ENCODE results near the gene LDLRAD4.
"Not testable (repeated sequence)": the region's sequence is repeated elsewhere in the genome, so short reads cannot be mapped to it uniquely, and the experiment has no call there.

Gene LDLRAD4

DNA sequence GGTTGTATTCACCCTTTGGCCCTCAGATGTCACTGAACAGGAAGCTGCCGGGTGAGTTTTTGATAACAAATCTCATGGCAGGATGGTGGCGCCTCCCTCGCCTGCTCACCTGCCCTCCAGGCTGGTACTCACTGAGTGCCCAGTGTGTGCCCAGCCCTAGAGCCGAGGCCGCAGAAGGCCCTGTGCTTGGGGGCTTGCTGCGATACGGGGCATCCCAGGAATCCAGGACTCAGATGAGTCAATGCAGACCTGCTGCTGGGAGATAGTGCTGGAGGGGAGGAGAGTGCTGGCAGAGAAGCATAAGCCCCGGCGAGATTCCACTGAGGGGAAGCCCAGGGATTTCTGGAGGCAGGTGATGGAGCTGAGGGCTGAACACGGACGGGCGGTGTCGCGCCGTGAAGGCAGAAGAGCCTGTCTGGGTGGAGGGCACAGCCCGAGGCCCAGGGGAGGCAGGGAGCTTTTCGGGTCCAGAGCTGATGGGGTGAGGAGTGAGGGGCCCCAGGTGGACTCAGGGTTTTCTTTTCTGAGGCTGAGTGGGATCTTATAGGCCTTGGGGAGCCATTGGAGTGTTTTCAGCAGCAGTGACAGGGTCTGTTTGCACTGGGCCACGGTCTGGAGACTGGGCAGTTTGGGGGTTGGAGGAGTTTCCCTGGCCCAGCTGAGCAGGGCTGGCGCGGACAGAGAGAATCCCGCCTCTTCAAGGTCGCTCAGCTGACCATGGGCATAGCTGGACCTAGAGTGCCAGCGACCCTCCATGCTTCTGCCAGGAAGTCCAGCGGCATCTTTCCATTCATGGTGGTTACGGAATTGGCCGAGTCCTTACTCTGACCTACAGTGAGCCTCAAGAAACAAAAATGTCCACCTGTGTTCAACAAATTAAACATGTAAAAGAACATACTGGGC is 35.5 kb downstream of the LDLRAD4 start:
- DNase-seq: peak; percentile 19

DNA sequence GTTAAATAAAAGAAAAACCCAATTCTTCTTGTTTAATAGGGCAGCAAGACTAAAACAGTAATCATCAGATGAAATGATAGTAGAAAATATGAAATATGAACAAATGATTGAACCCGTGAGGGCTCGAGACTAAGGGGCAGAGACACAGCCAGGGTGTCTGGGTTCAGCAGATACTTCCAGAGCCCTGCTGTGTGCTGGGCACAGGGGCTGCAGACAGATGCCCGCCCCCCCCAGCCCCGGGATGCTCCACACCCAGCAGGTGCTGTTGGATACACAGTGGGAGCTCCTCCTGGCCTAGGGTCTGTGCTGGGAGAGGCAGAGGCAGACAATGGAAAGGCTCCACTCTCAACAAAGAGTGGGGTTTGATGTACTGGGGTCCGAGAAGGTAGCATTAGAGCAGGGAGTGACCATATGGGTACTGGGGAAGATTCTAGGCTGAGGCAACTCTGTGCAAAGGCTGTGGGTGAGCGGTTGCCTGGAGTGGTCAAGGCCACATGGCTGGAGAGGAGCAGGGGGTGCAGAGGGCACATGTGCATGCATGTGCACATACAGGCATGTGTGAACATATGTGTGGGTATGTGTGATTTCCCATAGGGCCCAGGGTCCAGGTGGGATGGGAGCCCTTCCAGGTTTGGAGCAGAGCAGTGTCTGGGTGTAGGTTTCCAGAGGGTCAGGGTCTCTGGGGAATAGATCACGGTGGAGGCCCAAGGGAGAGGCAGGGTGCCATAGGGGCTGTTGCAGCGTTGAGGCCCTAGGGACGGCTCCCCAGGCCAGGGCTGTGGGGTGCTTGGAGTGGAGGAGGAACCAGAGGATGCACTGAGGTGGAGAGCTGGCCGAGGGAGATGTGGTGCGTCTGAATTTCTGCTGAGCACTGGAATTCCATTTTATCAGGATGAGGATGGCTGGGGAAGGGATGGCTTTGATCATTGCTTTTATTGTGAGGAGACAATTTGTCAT is 36.7 kb downstream of the LDLRAD4 start:
- DNase-seq: peak; percentile 12

GRCh38 chr18:13256444-13257305 is 38.1 kb downstream of the LDLRAD4 start:
- peak; percentile 6 for DNase-seq

DNA sequence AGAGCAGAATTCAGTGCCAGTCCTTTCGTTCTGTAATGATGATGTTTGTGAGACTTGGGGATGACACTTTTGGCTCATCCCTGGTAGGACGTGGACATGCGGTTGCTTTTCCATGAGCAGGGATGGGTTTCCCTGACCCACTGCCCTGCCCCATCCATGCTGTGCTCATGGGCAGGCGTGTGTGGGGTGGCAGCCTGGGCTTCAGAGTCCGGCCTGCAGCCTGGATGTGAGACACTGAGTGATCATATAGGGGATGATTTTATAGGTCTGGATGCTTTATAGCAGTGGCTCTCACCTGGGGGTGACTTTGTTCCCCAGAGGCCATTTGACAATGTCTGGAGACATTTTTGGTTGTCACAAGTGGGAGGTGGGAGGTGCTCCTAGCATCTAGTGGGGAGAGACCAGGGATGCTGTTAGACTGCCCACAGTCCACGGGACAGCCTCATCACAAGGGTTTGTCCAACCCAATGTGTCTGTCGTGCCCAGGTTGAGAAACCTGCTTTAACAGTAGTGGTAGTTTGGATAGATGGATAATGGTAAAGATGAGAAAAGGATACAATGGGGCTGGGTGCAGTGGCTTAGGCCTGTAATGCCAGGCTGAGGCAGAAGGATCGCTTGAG is 38.9 kb downstream of the LDLRAD4 start:
- DNase-seq: peak; percentile 15

DNA sequence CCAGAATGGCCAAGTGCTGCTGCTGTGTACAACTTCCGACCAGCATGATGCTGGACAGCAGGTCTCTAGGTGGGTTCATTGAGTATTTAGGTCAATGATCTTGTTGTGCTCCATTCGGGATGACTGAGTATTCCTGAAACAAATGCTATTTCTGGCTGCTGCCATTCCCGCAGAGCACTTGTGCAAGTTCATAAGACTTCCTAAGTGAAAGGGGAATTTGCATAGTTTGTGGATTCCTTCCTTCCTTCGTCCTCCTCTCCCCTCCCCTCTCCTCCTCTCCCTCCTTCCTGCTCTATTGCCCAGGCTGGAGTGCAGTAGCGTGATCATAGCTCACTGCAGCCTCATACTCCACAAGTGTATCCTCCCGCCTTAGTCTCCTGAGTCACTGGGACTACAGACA is 40.4 kb downstream of the LDLRAD4 start:
- DNase-seq: peak; percentile 8

- DNase-seq: peak; percentile 4
These were observed 41.1 kb downstream of the LDLRAD4 start for GRCh38 chr18:13259701-13260100.

DNA sequence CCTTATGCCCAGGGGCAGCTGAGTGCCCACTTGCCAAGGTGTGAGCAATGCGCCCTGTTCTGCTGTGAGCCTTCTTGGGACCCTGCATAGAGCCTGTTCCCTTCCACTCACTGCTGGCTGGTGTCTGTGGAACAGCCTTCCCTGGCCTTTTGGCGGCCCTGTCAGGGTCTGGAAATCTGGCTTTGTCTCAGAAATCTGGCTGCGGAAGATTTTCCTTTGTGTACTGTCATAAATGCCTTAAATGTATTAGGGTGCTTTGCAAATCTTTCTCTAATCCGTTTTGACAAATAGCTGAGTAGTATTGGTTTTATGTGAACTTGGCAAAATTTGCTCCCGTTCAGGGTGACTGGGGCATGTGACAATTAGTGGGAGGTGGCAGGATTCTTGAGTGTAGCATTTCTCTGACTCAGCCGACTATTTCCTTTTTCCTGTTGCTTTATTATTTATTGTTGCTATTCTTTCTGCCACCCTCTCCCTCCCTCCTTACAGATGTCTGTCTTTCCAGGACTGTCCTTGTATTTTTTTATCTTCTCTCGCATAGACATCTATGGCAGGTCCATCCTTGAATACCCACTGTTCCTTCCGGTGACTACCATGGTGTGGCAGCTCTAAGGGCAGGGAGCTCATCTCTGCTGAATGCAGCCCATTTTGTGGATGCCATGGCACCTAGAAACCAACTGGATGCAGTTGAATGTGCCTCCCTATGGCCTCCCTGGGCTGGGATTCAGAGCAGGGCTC is 41.8 kb downstream of the LDLRAD4 start:
- no peak for DNase-seq

DNA sequence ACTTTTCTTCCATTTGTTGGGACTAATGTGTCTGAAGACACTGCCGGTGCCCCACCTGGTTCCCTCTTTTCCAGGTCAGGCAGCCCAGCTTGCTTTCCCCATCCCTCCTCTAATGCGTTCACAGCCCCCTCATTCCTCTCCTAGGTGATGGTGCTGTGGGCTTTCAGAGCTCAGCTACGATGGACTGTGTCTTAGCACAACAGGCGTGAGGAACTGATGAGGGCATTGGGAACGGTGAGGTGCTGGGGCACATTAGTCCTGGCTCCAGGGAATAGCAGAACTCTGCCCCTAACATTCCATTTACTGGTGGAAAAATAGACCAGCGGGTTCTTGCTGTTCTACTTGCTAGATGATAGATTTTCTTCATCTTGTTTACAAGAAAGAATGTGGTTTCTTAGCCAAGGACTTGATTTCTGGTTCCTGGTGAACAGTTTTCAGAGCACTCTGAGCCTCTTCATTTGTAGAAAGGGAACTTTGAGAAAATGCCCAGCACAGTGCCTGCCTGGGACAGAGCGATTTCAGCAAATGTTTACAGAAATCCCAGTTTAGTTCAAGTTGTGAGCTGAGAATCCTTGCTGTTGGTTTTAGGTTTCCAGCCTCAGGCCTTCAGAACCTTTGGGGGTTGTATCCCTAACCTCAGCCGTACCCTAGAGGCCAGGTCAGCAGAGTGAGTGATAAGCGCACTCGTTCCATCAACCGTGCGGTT is 42.5 kb downstream of the LDLRAD4 start:
- DNase-seq: peak; percentile 25

GRCh38 chr18:13261661-13262357 is 43.2 kb downstream of the LDLRAD4 start:
- DNase-seq: no peak

- DNase-seq: not testable (repeated sequence)
These were observed 43.8 kb downstream of the LDLRAD4 start for GRCh38 chr18:13262358-13262680.

DNA sequence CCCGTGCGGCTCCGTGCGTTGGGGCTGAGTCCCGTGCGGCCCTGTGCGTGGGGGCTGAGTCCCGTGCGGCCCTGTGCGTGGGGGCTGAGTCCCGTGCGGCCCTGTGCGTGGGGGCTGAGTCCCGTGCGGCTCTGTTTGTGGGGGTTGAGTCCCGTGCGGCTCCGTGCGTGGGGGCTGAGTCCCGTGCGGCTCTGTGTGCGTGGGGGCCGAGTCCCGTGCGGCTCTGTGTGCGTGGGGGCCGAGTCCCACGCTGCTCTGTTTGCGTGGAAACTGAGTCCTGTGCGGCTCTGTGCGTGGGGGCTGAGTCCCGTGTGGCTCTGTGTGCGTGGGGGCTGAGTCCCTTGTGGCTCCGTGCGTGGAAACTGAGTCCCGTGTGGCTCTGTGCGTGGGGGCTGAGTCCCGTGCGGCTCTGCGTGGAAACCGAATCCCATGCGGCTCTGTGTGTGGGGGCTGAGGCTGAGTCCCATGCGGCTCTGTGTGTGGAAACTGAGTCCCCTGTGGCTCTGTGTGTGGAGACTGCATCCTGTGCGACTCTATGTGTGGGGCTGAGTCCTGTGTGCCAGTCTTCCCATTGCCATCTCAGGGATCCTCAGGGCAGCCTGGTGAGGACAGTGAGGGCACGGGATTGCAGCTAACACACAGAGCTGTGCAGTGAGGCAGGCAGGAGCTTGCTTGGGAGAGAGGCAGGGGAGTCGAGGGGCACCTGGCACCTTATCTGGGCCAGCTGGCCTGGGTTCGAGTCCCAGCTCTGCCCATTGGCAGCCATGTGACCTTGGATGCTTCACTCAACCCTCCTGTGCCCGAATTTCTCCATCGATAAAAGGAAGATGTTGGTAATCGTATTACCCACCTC is 44.5 kb downstream of the LDLRAD4 start:
- peak; percentile 14 for DNase-seq

DNA sequence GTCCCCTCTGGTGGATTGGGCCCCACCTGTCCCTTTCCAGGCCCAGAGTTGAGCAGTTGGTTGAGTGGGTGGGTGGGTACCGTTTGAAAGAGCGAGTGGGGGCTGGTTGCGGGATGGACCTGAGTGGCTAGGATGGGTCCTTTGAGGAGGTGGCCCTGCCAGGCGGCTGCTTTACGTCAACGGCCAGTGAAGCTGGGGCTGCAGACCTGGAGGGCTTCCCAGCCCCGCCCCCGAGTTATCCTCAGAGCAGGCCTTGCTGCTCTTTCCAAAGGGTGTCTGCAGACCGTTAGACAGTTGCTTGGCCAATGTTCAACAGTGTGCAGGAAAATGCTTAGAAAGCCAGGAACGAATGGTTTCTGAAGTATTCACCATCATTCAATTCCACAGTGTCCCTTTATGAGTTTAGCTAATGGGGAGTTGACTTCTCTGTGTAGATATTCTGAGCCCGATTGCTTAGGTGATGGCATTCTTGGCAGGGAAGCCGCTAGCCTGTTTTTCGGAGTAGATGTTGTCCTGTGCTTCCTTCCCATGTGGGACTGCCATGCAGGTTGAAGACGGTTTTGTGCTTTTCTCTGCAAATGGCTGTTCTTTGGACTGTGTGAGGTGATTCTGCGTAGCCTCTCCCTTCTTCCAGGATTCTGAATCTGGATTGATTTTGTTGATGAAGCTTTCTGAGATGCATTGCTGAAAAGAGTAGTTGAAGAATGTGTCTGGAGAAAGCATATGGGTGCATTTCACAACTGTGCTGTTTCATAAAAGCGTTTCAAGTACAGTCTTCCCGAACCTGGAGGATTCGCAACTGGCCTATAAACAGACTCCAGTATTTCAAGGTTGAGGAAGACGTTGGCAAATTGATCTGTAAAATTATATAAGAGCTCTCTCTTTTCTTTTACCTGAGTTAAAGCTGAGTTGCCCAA is 45.8 kb downstream of the LDLRAD4 start:
- no peak for DNase-seq

- peak; percentile 53 for DNase-seq
These were observed 46.7 kb downstream of the LDLRAD4 start for GRCh38 chr18:13265008-13265910.

GRCh38 chr18:13265911-13266217 is 47.3 kb downstream of the LDLRAD4 start:
- peak; percentile 32 for DNase-seq

GRCh38 chr18:13266218-13267100 is 47.9 kb downstream of the LDLRAD4 start:
- peak; percentile 55 for DNase-seq

DNA sequence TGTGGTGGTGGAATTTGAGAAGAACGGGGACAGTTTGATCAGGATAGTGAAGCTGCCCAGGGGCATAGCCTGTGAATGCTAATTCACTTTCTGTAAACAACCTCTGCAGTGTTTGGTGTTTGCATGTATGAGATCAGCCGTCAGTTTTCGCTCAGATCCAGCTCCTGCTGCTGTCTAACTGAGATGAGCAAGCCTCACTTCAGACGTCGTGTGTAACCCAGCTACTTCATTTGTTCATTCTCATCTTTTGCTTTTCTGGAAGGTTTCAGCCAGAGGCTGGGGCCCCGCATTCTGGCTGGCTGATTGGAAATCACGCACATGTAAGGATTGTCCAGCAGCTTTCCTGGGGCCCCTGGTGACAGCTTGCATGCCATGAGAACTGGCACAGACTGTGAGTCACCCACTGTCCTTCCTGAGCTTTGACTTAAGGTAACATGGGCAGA is 48.9 kb downstream of the LDLRAD4 start:
- no peak for DNase-seq
